Retinal pigment epithelial cell (primary cell): ENCODE measurements around the gene MOGAT1.

Experiments used
- DNase-seq: peaks from one replicate; pipeline ENCODE4 v3.0.0-alpha.2; 2010; ENCODE audit warnings: low read depth
- H3K4me3 ChIP-seq: 2 replicates; pipeline ENCODE4 v1.5.1; 2011; ENCODE audit warnings: mild to moderate bottlenecking, low read length, control low read depth, moderate library complexity
- CTCF ChIP-seq: conservative IDR thresholded peaks from 2 replicates; pipeline ENCODE4 v1.5.1; 2011; ENCODE audit warnings: low read depth, low read length, control low read depth, inconsistent platforms

The MOGAT1 gene

GRCh38 chr2:222703886-222704285 lies 32.4 kb downstream of the MOGAT1 start:
- no peak for DNase-seq
- H3K4me3 ChIP-seq = no peak overlapping the region
- no peak for TF ChIP-seq CTCF

- H3K4me3 ChIP-seq = no peak overlapping the region
- no peak for DNase-seq
- TF ChIP-seq CTCF = no peak
Observed at GRCh38 chr2:222706616-222707015, 35.2 kb downstream of the MOGAT1 start.

- no peak overlapping the region for H3K4me3 ChIP-seq
- TF ChIP-seq CTCF = no peak
- no peak for DNase-seq
Observed at GRCh38 chr2:222707102-222707688, 35.7 kb downstream of the MOGAT1 start.

- no peak for DNase-seq
- H3K4me3 ChIP-seq = no peak overlapping the region
- no peak for TF ChIP-seq CTCF
Observed at GRCh38 chr2:222707689-222708273, 36.3 kb downstream of the MOGAT1 start.

GRCh38 chr2:222708274-222708710 lies 36.8 kb downstream of the MOGAT1 start:
- TF ChIP-seq CTCF = peak; percentile 89
- DNase-seq = no peak

GRCh38 chr2:222709191-222709891 lies 37.9 kb downstream of the MOGAT1 start:
- H3K4me3 ChIP-seq = no peak overlapping the region
- no peak for TF ChIP-seq CTCF
- DNase-seq = peak; percentile 70

More at GRCh38 chr2:222708274-222708710, 36.8 kb downstream of the MOGAT1 start:
- no peak overlapping the region for H3K4me3 ChIP-seq
